ENCODE data around the gene ARID4B. TPM values are rescaled to one million over a fixed set of nuclear protein-coding genes. Genes with fewer than 3 reads are reported as not detected.
A peak's percentile ranks its signal among the peaks of the same experiment; 100 is the strongest.

The ARID4B gene
- total RNA-seq, 4 donors from 2014 or later, result 26.7 to 49.2 (median 39.1) TPM

GRCh38 chr1:235307158-235308124, 20.5 kb downstream of the ARID4B start:
- WGBS, 2 donors (ENCODE audit: low coverage in 1 of 2), result 67 to 80% methylated on average over 4 to 7 of the region's 7 CpGs
- ATAC-seq, result peak; percentile 39

GRCh38 chr1:235304549-235305451, 23.2 kb downstream of the ARID4B start:
- peak overlapping the region in 1 of 4 donors; percentile 31 for H3K27ac ChIP-seq
- H3K4me1 ChIP-seq, result peaks cover 10 to 80% (median 10%) of the 10 kb centered on the region in 3 donors
- H3K27me3 ChIP-seq, result no peaks in the 10 kb centered on the region
- H3K4me3 ChIP-seq, result no peak overlapping the region
- WGBS, 2 donors (ENCODE audit: low coverage in 1 of 2), result 33 to 45% methylated on average over 6 of the region's 6 CpGs
- H3K9me3 ChIP-seq, result no peaks in the 10 kb centered on the region
- TF ChIP-seq POLR2AphosphoS5 (IDR thresholded peaks at IDR 0.05), result no peak
- no peak for TF ChIP-seq EP300 (IDR thresholded peaks at IDR 0.05)
- no peak for TF ChIP-seq POLR2A (IDR thresholded peaks at IDR 0.05)
- ATAC-seq, result no peak
- H3K36me3 ChIP-seq, result no peaks in the 10 kb centered on the region

More at GRCh38 chr1:235307158-235308124, 20.5 kb downstream of the ARID4B start:
- H3K36me3 ChIP-seq, result peaks cover 0 to 8% of the 10 kb centered on the region in 2 donors
- no peak for TF ChIP-seq EP300 (IDR thresholded peaks at IDR 0.05)
- TF ChIP-seq POLR2AphosphoS5 (IDR thresholded peaks at IDR 0.05), result no peak
- no peak for TF ChIP-seq CTCF (IDR thresholded peaks at IDR 0.05)
- TF ChIP-seq POLR2A (IDR thresholded peaks at IDR 0.05), result no peak
- no peaks in the 10 kb centered on the region for H3K9me3 ChIP-seq
- H3K4me1 ChIP-seq, result peaks cover 10 to 82% (median 10%) of the 10 kb centered on the region in 3 donors
- no peak overlapping the region for H3K4me3 ChIP-seq
- no peaks in the 10 kb centered on the region for H3K27me3 ChIP-seq
- peak overlapping the region in 1 of 4 donors; percentile 25 for H3K27ac ChIP-seq

- no peak for ATAC-seq
- Histone ChIP-seq H3K9me3 (no peaks in the 10 kb centered on the region), H3K27ac (no peak overlapping the region), H3K27me3 (no peaks in the 10 kb centered on the region), H3K36me3 (no peaks in the 10 kb centered on the region), H3K4me3 (no peak overlapping the region), H3K4me1 (peaks cover 10 to 76% (median 10%) of the 10 kb centered on the region in 3 donors)
- TF ChIP-seq POLR2A (IDR thresholded peaks at IDR 0.05), result no peak
- TF ChIP-seq CTCF (IDR thresholded peaks at IDR 0.05), result no peak
- no peak for TF ChIP-seq POLR2AphosphoS5 (IDR thresholded peaks at IDR 0.05)
- no peak for TF ChIP-seq EP300 (IDR thresholded peaks at IDR 0.05)
- no CpG with 5 or more reads among the region's 1 CpG for WGBS, 2 donors (ENCODE audit: low coverage in 1 of 2)
These were observed 25.8 kb downstream of the ARID4B start for GRCh38 chr1:235302143-235302542.

- ATAC-seq, result no peak
- Histone ChIP-seq H3K27ac (no peak overlapping the region), H3K4me3 (no peak overlapping the region), H3K27me3 (no peaks in the 10 kb centered on the region), H3K36me3 (no peaks in the 10 kb centered on the region), H3K4me1 (peaks cover 0 to 52% (median under 1%) of the 10 kb centered on the region in 3 donors), H3K9me3 (no peaks in the 10 kb centered on the region)
- 72 to 80% methylated on average over 6 to 10 of the region's 10 CpGs for WGBS, 2 donors (ENCODE audit: low coverage in 1 of 2)
- TF ChIP-seq POLR2AphosphoS5 (IDR thresholded peaks at IDR 0.05) (no peak), POLR2A (IDR thresholded peaks at IDR 0.05) (no peak), CTCF (IDR thresholded peaks at IDR 0.05) (no peak), EP300 (IDR thresholded peaks at IDR 0.05) (no peak)
These were observed 28.7 kb downstream of the ARID4B start for GRCh38 chr1:235299169-235299858.

All from gastroesophageal sphincter (tissue), 4 donors.